Hepatocyte (in vitro differentiated cells): ENCODE data around the gene TTC27. TPM values are rescaled to one million over a fixed set of nuclear protein-coding genes. Genes with fewer than 3 reads are reported as not detected.

ENCODE experiments used
- DNase-seq: peaks from one replicate; pipeline ENCODE4 v3.0.0-alpha.2; 2016; ENCODE audit warnings: low spot score
- H2AFZ ChIP-seq: fragments of 200-600 bp; sonication (generic); 2 replicates; pipeline ENCODE4 v1.6.0; 2016; ENCODE audit warnings: antibody characterized with exemption, mild to moderate bottlenecking
- H3K27ac ChIP-seq: fragments of 200-600 bp; sonication (generic); 2 replicates; pipeline ENCODE4 v1.5.1; 2016; ENCODE audit warnings: mild to moderate bottlenecking
- H3K27me3 ChIP-seq: fragments of 200-600 bp; sonication (generic); 2 replicates; pipeline ENCODE4 v1.6.1; 2016
- H3K36me3 ChIP-seq: fragments of 200-600 bp; sonication (generic); replicated peaks from 2 replicates; pipeline ENCODE4 v1.5.1; 2016; ENCODE audit warnings: low read depth; ENCODE audit not compliant: insufficient read depth
- H3K4me1 ChIP-seq: fragments of 200-600 bp; sonication (generic); 2 replicates; pipeline ENCODE4 v1.5.1; 2016; ENCODE audit warnings: mild to moderate bottlenecking, moderate library complexity; ENCODE audit not compliant: insufficient read depth
- H3K4me2 ChIP-seq: fragments of 200-600 bp; sonication (generic); 2 replicates; pipeline ENCODE4 v1.6.0; 2016
- H3K4me3 ChIP-seq: fragments of 200-600 bp; sonication (generic); 2 replicates; pipeline ENCODE4 v1.5.1; 2016; ENCODE audit warnings: mild to moderate bottlenecking
- H3K79me2 ChIP-seq: fragments of 200-600 bp; sonication (generic); 2 replicates; pipeline ENCODE4 v1.6.0; 2017; ENCODE audit warnings: mild to moderate bottlenecking
- H3K9me2 ChIP-seq: fragments of 200-600 bp; sonication (generic); replicated peaks from 2 replicates; pipeline ENCODE4 v1.6.0; 2017; ENCODE audit warnings: mild to moderate bottlenecking; ENCODE audit not compliant: insufficient read depth
- H3K9me3 ChIP-seq: fragments of 200-600 bp; sonication (generic); 2 replicates; pipeline ENCODE4 v1.5.1; 2016; ENCODE audit warnings: low read depth, mild to moderate bottlenecking
- H4K20me1 ChIP-seq: fragments of 200-600 bp; sonication (generic); 2 replicates; pipeline ENCODE4 v1.6.0; 2016; ENCODE audit warnings: mild to moderate bottlenecking; ENCODE audit not compliant: insufficient read depth, poor library complexity, severe bottlenecking
- EZH2 ChIP-seq: fragments of 200-600 bp; sonication (generic); IDR thresholded peaks from 2 replicates; pipeline ENCODE4 v1.6.1; 2016; ENCODE audit warnings: antibody characterized with exemption, mild to moderate bottlenecking, borderline replicate concordance
- EZH2phosphoT487 ChIP-seq: fragments of 200-600 bp; sonication (generic); IDR thresholded peaks from one replicate; pipeline ENCODE4 v1.6.1; 2018; ENCODE audit warnings: antibody characterized with exemption, mild to moderate bottlenecking, low read depth, moderate library complexity; ENCODE audit not compliant: unreplicated experiment, severe bottlenecking
- WGBS: methylation state at CpG from one replicate; pipeline ENCODE4 v1.1.6; 2016; ENCODE audit warnings: low lambda C conversion rate; ENCODE audit errors: missing lambda C conversion rate; 5-methylcytosine and 5-hydroxymethylcytosine counted together
- polyA plus RNA-seq: library from polyadenylated mRNA; unstranded; fragments of >200 nt; fragmentation: Nextera tagmentation; extraction: Ambion mirVana; gene quantifications from 2 replicates; pipeline ENCODE4 v1.2.1, GENCODE V29; 2016
- total RNA-seq: library from RNA; depleted of rRNA; stranded (reverse); fragments of >200 nt; gene quantifications from 2 replicates; pipeline ENCODE4 v1.2.3, GENCODE V29; 2014
- TF ChIP-seq, protein P1 (sequence below): fragments of 200-600 bp; sonication (generic); IDR thresholded peaks from 2 replicates; pipeline ENCODE4 v1.5.1; 2016; ENCODE audit warnings: antibody characterized with exemption, mild to moderate bottlenecking; ENCODE audit not compliant: poor library complexity

TTC27 gene
- total and polyA plus RNA-seq, 2 experiments from 2014 or later, result 10.7 to 12.7 TPM

DNA sequence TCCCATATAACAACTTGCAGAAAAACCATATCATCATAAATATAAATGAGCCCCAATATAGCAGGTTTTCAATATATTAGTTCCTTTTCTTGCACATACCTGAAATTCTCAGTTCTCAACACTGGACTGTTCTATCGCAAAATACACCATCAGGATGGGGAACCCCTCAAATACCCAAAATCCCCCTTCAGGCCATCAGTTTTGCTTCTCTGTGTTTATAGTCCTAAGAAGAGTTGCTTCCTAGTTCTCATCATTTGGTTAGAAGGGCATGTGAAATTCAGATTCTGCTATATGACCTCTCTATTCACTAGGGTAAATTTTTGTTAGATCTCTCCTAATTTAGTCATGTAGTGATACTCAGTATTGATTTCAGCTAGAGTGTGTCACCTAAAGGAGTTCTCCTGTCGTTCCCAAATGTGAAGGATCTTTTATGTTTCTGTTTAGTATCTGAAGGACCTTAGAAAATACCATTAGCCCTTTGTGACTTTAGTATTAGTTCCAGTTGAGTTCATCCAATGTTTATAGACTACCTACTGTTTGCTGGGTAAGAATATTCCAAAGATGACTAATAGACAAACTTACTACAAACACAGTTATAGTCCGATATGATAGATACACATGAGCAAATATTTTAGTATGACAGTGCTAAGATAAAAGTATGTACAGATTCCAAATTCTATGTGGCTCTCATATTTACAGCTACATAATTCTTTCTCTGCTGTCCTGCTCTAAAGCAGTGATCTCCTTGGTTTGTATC is 115.8 kb downstream of the TTC27 start:
- DNase-seq, result no peak
- TF ChIP-seq EZH2, result no peak
- TF ChIP-seq, protein P1, sequence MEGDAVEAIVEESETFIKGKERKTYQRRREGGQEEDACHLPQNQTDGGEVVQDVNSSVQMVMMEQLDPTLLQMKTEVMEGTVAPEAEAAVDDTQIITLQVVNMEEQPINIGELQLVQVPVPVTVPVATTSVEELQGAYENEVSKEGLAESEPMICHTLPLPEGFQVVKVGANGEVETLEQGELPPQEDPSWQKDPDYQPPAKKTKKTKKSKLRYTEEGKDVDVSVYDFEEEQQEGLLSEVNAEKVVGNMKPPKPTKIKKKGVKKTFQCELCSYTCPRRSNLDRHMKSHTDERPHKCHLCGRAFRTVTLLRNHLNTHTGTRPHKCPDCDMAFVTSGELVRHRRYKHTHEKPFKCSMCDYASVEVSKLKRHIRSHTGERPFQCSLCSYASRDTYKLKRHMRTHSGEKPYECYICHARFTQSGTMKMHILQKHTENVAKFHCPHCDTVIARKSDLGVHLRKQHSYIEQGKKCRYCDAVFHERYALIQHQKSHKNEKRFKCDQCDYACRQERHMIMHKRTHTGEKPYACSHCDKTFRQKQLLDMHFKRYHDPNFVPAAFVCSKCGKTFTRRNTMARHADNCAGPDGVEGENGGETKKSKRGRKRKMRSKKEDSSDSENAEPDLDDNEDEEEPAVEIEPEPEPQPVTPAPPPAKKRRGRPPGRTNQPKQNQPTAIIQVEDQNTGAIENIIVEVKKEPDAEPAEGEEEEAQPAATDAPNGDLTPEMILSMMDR, result no peak
- TF ChIP-seq EZH2phosphoT487, result no peak
- Histone ChIP-seq H3K9me2 (no peaks in the 10 kb centered on the region), H3K27me3 (no peaks in the 10 kb centered on the region), H3K79me2 (no peaks in the 10 kb centered on the region), H3K4me3 (no peak overlapping the region), H3K27ac (no peak overlapping the region), H3K9me3 (peaks cover 6% of the 10 kb centered on the region), H3K4me1 (no peaks in the 10 kb centered on the region), H3K4me2 (no peak overlapping the region), H3K36me3 (no peaks in the 10 kb centered on the region), H4K20me1 (no peaks in the 10 kb centered on the region), H2AFZ (no peak overlapping the region)
- 94% methylated on average over 3 of the region's 3 CpGs for WGBS

DNA sequence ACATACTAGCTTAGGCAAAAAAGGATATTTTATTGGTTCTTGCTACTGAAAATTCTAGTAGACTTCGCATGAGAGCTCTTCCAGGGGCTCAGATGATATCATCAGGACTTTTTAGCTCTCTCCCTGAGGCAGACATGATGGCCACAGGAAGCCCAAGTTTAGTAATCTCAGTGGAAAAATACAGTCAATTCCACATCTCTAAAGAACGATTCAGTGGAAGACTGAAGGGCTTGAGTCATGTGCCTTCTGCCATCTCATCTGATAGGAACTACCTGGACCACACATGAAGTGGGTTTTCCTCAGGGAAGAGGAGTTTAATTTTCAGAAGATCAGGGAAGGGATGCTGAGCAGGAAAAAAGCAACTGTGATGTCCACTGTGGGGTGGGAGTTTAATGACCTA is 117.3 kb downstream of the TTC27 start:
- H3K4me1 ChIP-seq, result no peaks in the 10 kb centered on the region
- TF ChIP-seq EZH2, result no peak
- TF ChIP-seq, protein P1, result no peak
- no peak for TF ChIP-seq EZH2phosphoT487
- no peaks in the 10 kb centered on the region for H3K9me2 ChIP-seq
- 80% methylated on average over 2 of the region's 2 CpGs for WGBS
- no peak overlapping the region for H2AFZ ChIP-seq
- no peaks in the 10 kb centered on the region for H3K79me2 ChIP-seq
- no peak overlapping the region for H3K27ac ChIP-seq
- no peaks in the 10 kb centered on the region for H3K27me3 ChIP-seq
- peaks cover 6% of the 10 kb centered on the region for H3K9me3 ChIP-seq
- H4K20me1 ChIP-seq, result no peaks in the 10 kb centered on the region
- no peaks in the 10 kb centered on the region for H3K36me3 ChIP-seq
- DNase-seq, result no peak
- no peak overlapping the region for H3K4me3 ChIP-seq
- no peak overlapping the region for H3K4me2 ChIP-seq

DNA sequence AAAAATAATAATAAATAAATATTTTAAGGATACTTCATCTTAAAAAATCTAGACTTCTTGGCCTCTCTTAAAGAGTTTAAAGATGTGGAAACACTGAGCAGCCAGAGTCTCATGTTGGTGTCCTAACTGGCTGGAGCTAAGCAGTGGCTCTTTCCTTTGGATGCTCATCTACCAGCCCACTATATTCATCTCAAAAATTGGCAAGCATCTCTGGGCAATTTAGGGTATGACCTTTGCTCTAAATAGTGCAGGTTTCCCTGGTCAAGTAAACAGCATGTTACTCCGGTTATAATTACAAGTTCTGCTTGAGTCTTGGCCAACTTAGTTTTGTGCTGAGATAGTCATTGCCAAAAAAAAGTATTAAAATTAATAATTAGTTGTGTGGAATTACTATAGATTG is 117.8 kb downstream of the TTC27 start:
- Histone ChIP-seq H3K9me3 (peaks cover 6% of the 10 kb centered on the region), H3K9me2 (no peaks in the 10 kb centered on the region), H3K79me2 (no peaks in the 10 kb centered on the region), H3K4me2 (no peak overlapping the region), H3K36me3 (no peaks in the 10 kb centered on the region), H3K27me3 (no peaks in the 10 kb centered on the region), H3K27ac (no peak overlapping the region), H3K4me3 (no peak overlapping the region), H2AFZ (no peak overlapping the region), H3K4me1 (no peaks in the 10 kb centered on the region), H4K20me1 (no peaks in the 10 kb centered on the region)
- WGBS, result 80% methylated on average over 1 of the region's 1 CpG
- no peak for DNase-seq
- TF ChIP-seq, protein P1, result no peak
- TF ChIP-seq EZH2 (no peak), EZH2phosphoT487 (no peak)
